K562 (cell line): ENCODE results near the gene SGK1. TPM values are rescaled to one million over a fixed set of nuclear protein-coding genes. Genes with fewer than 3 reads are reported as not detected.
A peak's percentile ranks its signal among the peaks of the same experiment; 100 is the strongest.

Experiments
- CCNT2 ChIP-seq: IDR thresholded peaks from 2 replicates; pipeline ENCODE4 v1.6.1; 2011; ENCODE audit warnings: borderline replicate concordance, low read depth, mild to moderate bottlenecking, moderate library complexity, mixed read lengths, low read length; ENCODE audit not compliant: insufficient read length; ENCODE audit errors: extremely low read depth
- E2F1 ChIP-seq: sonication (generic); formaldehyde crosslinking; IDR thresholded peaks from 2 replicates; pipeline ENCODE4 v1.8.1; 2023; ENCODE audit warnings: mild to moderate bottlenecking, missing genetic modification reagents, moderate library complexity
- E2F5 ChIP-seq: sonication (generic); formaldehyde crosslinking; IDR thresholded peaks from 2 replicates; pipeline ENCODE4 v1.8.0; 2022; ENCODE audit warnings: mild to moderate bottlenecking, missing genetic modification reagents
- E4F1 ChIP-seq: fragments of 250-450 bp; sonication (Bioruptor Pico); IDR thresholded peaks from 2 replicates; pipeline ENCODE4 v1.5.0; 2021; ENCODE audit warnings: mild to moderate bottlenecking, borderline replicate concordance
- ESRRA ChIP-seq: fragments of 450-650 bp; IDR thresholded peaks from 2 replicates; pipeline ENCODE4 v1.6.1; 2014; ENCODE audit warnings: low read depth, mild to moderate bottlenecking, moderate library complexity, borderline replicate concordance
- FOS ChIP-seq: IDR thresholded peaks from 3 replicates; pipeline ENCODE4 v1.6.1; 2011; ENCODE audit not compliant: insufficient read length; ENCODE audit errors: extremely low read depth
- FOSL1 ChIP-seq: fragments of 200-800 bp; sonication (Bioruptor generic); conservative IDR thresholded peaks from 2 replicates; pipeline ENCODE4 v1.6.1; 2016; ENCODE audit warnings: missing genetic modification characterization, missing compliant biosample characterization
- FOXK2 ChIP-seq, 2 experiments: fragments of 450-650 bp; IDR thresholded peaks in 1 of 2; conservative IDR thresholded peaks in 1 of 2; 2 replicates each; pipeline ENCODE4 v1.6.1; 2016; ENCODE audit warnings: low read depth in 2 of 2, mild to moderate bottlenecking in 1 of 2
- HMGN3 ChIP-seq: IDR thresholded peaks from 2 replicates; pipeline ENCODE4 v1.6.1; 2011; ENCODE audit warnings: borderline replicate concordance, low read depth, mild to moderate bottlenecking, mixed read lengths, low read length; ENCODE audit not compliant: insufficient read length; ENCODE audit errors: extremely low read depth
- MECOM ChIP-seq: fragments of 250-450 bp; sonication (Bioruptor Pico); IDR thresholded peaks from 2 replicates; pipeline ENCODE4 v1.8.0; 2022; ENCODE audit warnings: inconsistent platforms
- NFIC ChIP-seq: fragments of 450-650 bp; IDR thresholded peaks from 2 replicates; pipeline ENCODE4 v1.6.1; 2017; ENCODE audit warnings: mild to moderate bottlenecking, inconsistent platforms
- POLR3A ChIP-seq: IDR thresholded peaks from 2 replicates; pipeline ENCODE4 v1.6.1; 2011; ENCODE audit warnings: borderline replicate concordance, mild to moderate bottlenecking, moderate library complexity; ENCODE audit not compliant: insufficient read length, insufficient read depth; ENCODE audit errors: extremely low read depth
- SMARCB1 ChIP-seq: IDR thresholded peaks from 2 replicates; pipeline ENCODE4 v1.6.1; 2011; ENCODE audit warnings: improper control_type of control experiment, low read depth; ENCODE audit not compliant: insufficient read length
- SOX6 ChIP-seq: fragments of 450-650 bp; IDR thresholded peaks from 2 replicates; pipeline ENCODE4 v1.6.1; 2014; ENCODE audit warnings: mild to moderate bottlenecking
- SP1 ChIP-seq: sonication (generic); formaldehyde crosslinking; IDR thresholded peaks from 2 replicates; pipeline ENCODE4 v1.8.1; 2022; ENCODE audit warnings: mild to moderate bottlenecking, missing genetic modification reagents
- ZBTB2 ChIP-seq: fragments of 450-650 bp; IDR thresholded peaks from 2 replicates; pipeline ENCODE4 v1.6.1; 2016; ENCODE audit warnings: antibody characterized with exemption
- ZFP36 ChIP-seq: fragments of 150-350 bp; IDR thresholded peaks from 2 replicates; pipeline ENCODE4 v1.6.1; 2018; ENCODE audit warnings: low read length, low read depth; ENCODE audit not compliant: partially characterized antibody
- ZNF175 ChIP-seq: fragments of 200-800 bp; sonication (Bioruptor generic); IDR thresholded peaks from 2 replicates; pipeline ENCODE4 v1.6.1; 2016; ENCODE audit warnings: low read depth, mild to moderate bottlenecking, missing genetic modification characterization, missing compliant biosample characterization
- ZNF644 ChIP-seq: fragments of 200-800 bp; sonication (Bioruptor generic); IDR thresholded peaks from 2 replicates; pipeline ENCODE4 v1.6.1; 2016; ENCODE audit warnings: low read depth, missing genetic modification characterization, missing compliant biosample characterization
- polyA plus RNA-seq, 8 experiments: library from polyadenylated mRNA; depleted of rRNA in 4 of 8; stranded (reverse) in 5 of 8; unstranded in 3 of 8; fragments of >200 nt; fragmentation: Nextera tagmentation in 2 of 8; fragmentation: Illumina TruSeq in 1 of 8; extraction: Ambion mirVana in 2 of 8; extraction: Trizol in 1 of 8; gene quantifications; 2 replicates each; pipeline versions ENCODE4 v1.2.1 to v1.2.3, GENCODE V29; 2011 to 2014; ENCODE audit warnings: inconsistent platforms in 1 of 8, missing spikeins in 1 of 8
- total RNA-seq, 7 experiments: library from RNA; depleted of rRNA in 6 of 7; stranded (reverse); fragments of >200 nt in 6 of 7; fragmentation: Illumina TruSeq in 2 of 7; extraction: Trizol in 2 of 7; gene quantifications; 2 replicates each; pipeline versions ENCODE4 v1.2.1 to v1.2.3, GENCODE V29; 2011 to 2021; ENCODE audit warnings: low replicate concordance in 1 of 7

SGK1 gene
- total and polyA plus RNA-seq, 9 of the 15 experiments (the other 6 are each of a cell fraction or from before 2014, with no cell fraction given) = 3.5 to 7.2 (median 3.9) TPM

- TF ChIP-seq ZBTB2 = peak; percentile 71; the same call in 1 of the 2 replicates
- no peak for TF ChIP-seq SMARCB1
- TF ChIP-seq SP1 (CRISPR knock-in tag) = 0 out of 2 replicates have a peak, but pooled peaks have one; percentile 40
- no peak for TF ChIP-seq POLR3A
- TF ChIP-seq E2F5 (CRISPR knock-in tag) = no peak
- peak; percentile 49 to 77; a peak in 2 of 4 replicates for TF ChIP-seq FOXK2 (conservative IDR thresholded peaks at IDR 0.05 in 1 of 2, IDR thresholded peaks at IDR 0.05 in 1 of 2; ENCODE audit: low read depth in 2 of 2)
- peak; percentile 88 for TF ChIP-seq SOX6
- TF ChIP-seq FOSL1 (tag) = peak; percentile 99
- TF ChIP-seq FOS = peak; percentile 72
- peak; percentile 70 for TF ChIP-seq NFIC
- TF ChIP-seq ZFP36 = peak; percentile 32
- peak; percentile 27 for TF ChIP-seq HMGN3
- TF ChIP-seq CCNT2 = peak; percentile 85
- TF ChIP-seq MECOM (CRISPR knock-in tag) = peak; percentile 65; the same call in 1 of the 2 replicates
- TF ChIP-seq E4F1 (CRISPR knock-in tag) = no peak
- peak; percentile 89 for TF ChIP-seq ZNF175 (CRISPR knock-in tag)
- peak; percentile 86; the same call in 1 of the 2 replicates for TF ChIP-seq ESRRA
- peak; percentile 89 for TF ChIP-seq ZNF644
- no peak for TF ChIP-seq E2F1 (CRISPR knock-in tag)
Observed at GRCh38 chr6:134295953-134296553, 21.9 kb downstream of the SGK1 start (continued).
